HepG2 (cell line): ENCODE results near the gene DNAJC4. TPM values are rescaled to one million over a fixed set of nuclear protein-coding genes. Genes with fewer than 3 reads are reported as not detected.
A peak's percentile ranks its signal among the peaks of the same experiment; 100 is the strongest.

Experiments
- CTCF ChIP-seq: sonication (generic); formaldehyde crosslinking; IDR thresholded peaks from 2 replicates; pipeline ENCODE4 v1.5.0; 2020; ENCODE audit warnings: mild to moderate bottlenecking, missing genetic modification reagents, moderate library complexity
- GTF3A ChIP-seq: sonication (generic); formaldehyde crosslinking; conservative IDR thresholded peaks from 2 replicates; pipeline ENCODE4 v1.4.0; 2020; ENCODE audit warnings: mild to moderate bottlenecking, missing genetic modification reagents
- KDM2A ChIP-seq: sonication (generic); formaldehyde crosslinking; IDR thresholded peaks from 2 replicates; pipeline ENCODE4 v1.4.0; 2020; ENCODE audit warnings: low read depth, missing genetic modification reagents, borderline replicate concordance
- MEIS2 ChIP-seq: sonication (generic); formaldehyde crosslinking; IDR thresholded peaks from 2 replicates; pipeline ENCODE4 v1.9.0; 2021; ENCODE audit warnings: mild to moderate bottlenecking, missing genetic modification reagents
- PHF8 ChIP-seq: sonication (generic); formaldehyde crosslinking; IDR thresholded peaks from 2 replicates; pipeline ENCODE4 v1.5.0; 2020; ENCODE audit warnings: missing genetic modification reagents
- PRPF4 ChIP-seq: fragments of 200-400 bp; formaldehyde crosslinking; IDR thresholded peaks from 2 replicates; pipeline ENCODE4 v1.6.1; 2016; ENCODE audit warnings: low read length, low read depth; ENCODE audit not compliant: poor library complexity, severe bottlenecking
- SALL2 ChIP-seq: sonication (generic); formaldehyde crosslinking; IDR thresholded peaks from 2 replicates; pipeline ENCODE4 v1.8.1; 2023; ENCODE audit warnings: mild to moderate bottlenecking, missing genetic modification reagents, inconsistent platforms
- SIX1 ChIP-seq: sonication (generic); formaldehyde crosslinking; IDR thresholded peaks from 2 replicates; pipeline ENCODE4 v1.4.0; 2020; ENCODE audit warnings: missing genetic modification reagents, borderline replicate concordance
- SOX6 ChIP-seq, 2 experiments: fragments of 450-650 bp in 1 of 2; sonication (generic) in 1 of 2; formaldehyde crosslinking in 1 of 2; IDR thresholded peaks; 2 replicates each; pipeline versions ENCODE4 v1.4.0 to v1.6.1; 2017 to 2020; ENCODE audit warnings: antibody characterized with exemption in 1 of 2, mild to moderate bottlenecking in 1 of 2, missing genetic modification reagents in 1 of 2
- SP2 ChIP-seq: sonication (generic); formaldehyde crosslinking; IDR thresholded peaks from 2 replicates; pipeline ENCODE4 v1.5.1; 2020; ENCODE audit warnings: mild to moderate bottlenecking, missing genetic modification reagents
- TCF7L2 ChIP-seq: IDR thresholded peaks from 2 replicates; pipeline ENCODE4 v1.6.1; 2011; ENCODE audit warnings: mild to moderate bottlenecking, low read depth, low read length, moderate library complexity
- THAP9 ChIP-seq: sonication (generic); formaldehyde crosslinking; IDR thresholded peaks from 2 replicates; pipeline ENCODE4; 2020; ENCODE audit warnings: missing genetic modification reagents, mild to moderate bottlenecking, borderline replicate concordance
- ZNF101 ChIP-seq: sonication (generic); formaldehyde crosslinking; IDR thresholded peaks from 2 replicates; pipeline ENCODE4 v1.4.0; 2020; ENCODE audit warnings: mild to moderate bottlenecking, low read depth, missing genetic modification reagents, borderline replicate concordance
- ZNF484 ChIP-seq: sonication (generic); formaldehyde crosslinking; IDR thresholded peaks from 2 replicates; pipeline ENCODE4 v1.5.1; 2020; ENCODE audit warnings: mild to moderate bottlenecking, low read depth, missing genetic modification reagents, borderline replicate concordance
- ZNF550 ChIP-seq: sonication (generic); formaldehyde crosslinking; IDR thresholded peaks from 2 replicates; pipeline ENCODE4 v1.4.0; 2020; ENCODE audit warnings: mild to moderate bottlenecking, missing genetic modification reagents, borderline replicate concordance
- ZNF557 ChIP-seq: sonication (generic); formaldehyde crosslinking; IDR thresholded peaks from 2 replicates; pipeline ENCODE4 v1.4.0; 2020; ENCODE audit warnings: missing genetic modification reagents
- ZNF562 ChIP-seq: sonication (generic); formaldehyde crosslinking; IDR thresholded peaks from 2 replicates; pipeline ENCODE4 v1.8.0; 2022; ENCODE audit warnings: missing genetic modification reagents, borderline replicate concordance
- ZNF678 ChIP-seq: sonication (generic); formaldehyde crosslinking; IDR thresholded peaks from 2 replicates; pipeline ENCODE4 v1.4.0; 2020; ENCODE audit warnings: mild to moderate bottlenecking, missing genetic modification reagents
- ZNF773 ChIP-seq: sonication (generic); formaldehyde crosslinking; IDR thresholded peaks from 2 replicates; pipeline ENCODE4 v1.4.0; 2020; ENCODE audit warnings: missing genetic modification reagents, borderline replicate concordance
- ZNF776 ChIP-seq: sonication (generic); formaldehyde crosslinking; IDR thresholded peaks from 2 replicates; pipeline ENCODE4 v1.4.0; 2020; ENCODE audit warnings: mild to moderate bottlenecking, missing genetic modification reagents
- ZSCAN21 ChIP-seq: sonication (generic); formaldehyde crosslinking; IDR thresholded peaks from 2 replicates; pipeline ENCODE4 v1.8.0; 2022; ENCODE audit warnings: mild to moderate bottlenecking, missing genetic modification reagents, moderate library complexity, borderline replicate concordance
- polyA plus RNA-seq, 8 experiments: library from polyadenylated mRNA; depleted of rRNA in 3 of 8; stranded (reverse) in 7 of 8; unstranded in 1 of 8; fragments of >200 nt; fragmentation: Illumina TruSeq in 4 of 8; extraction: Trizol in 4 of 8; gene quantifications; 2 replicates each; pipeline versions ENCODE4 v1.2.1 to v1.2.3, GENCODE V29; 2011 to 2016; ENCODE audit warnings: low read depth in 4 of 8, missing spikeins in 1 of 8, mixed read lengths in 1 of 8; ENCODE audit not compliant: insufficient read depth in 1 of 8
- total RNA-seq, 5 experiments: library from RNA; depleted of rRNA; stranded (reverse); fragments of >200 nt; fragmentation: Illumina TruSeq; extraction: Trizol; gene quantifications; 2 replicates each; pipeline ENCODE4 v1.2.3, GENCODE V29; 2016; ENCODE audit warnings: low read depth in 1 of 5
- TF ChIP-seq, protein P1 (sequence below): sonication (generic); formaldehyde crosslinking; IDR thresholded peaks from 2 replicates; pipeline ENCODE4 v1.9.0; 2022; ENCODE audit warnings: missing genetic modification reagents, mild to moderate bottlenecking, borderline replicate concordance

Gene DNAJC4
- total and polyA plus RNA-seq, 2 of the 13 experiments (the other 11 are each of a cell fraction or from before 2014, with no cell fraction given), result 10.3 to 60.8 TPM

DNA sequence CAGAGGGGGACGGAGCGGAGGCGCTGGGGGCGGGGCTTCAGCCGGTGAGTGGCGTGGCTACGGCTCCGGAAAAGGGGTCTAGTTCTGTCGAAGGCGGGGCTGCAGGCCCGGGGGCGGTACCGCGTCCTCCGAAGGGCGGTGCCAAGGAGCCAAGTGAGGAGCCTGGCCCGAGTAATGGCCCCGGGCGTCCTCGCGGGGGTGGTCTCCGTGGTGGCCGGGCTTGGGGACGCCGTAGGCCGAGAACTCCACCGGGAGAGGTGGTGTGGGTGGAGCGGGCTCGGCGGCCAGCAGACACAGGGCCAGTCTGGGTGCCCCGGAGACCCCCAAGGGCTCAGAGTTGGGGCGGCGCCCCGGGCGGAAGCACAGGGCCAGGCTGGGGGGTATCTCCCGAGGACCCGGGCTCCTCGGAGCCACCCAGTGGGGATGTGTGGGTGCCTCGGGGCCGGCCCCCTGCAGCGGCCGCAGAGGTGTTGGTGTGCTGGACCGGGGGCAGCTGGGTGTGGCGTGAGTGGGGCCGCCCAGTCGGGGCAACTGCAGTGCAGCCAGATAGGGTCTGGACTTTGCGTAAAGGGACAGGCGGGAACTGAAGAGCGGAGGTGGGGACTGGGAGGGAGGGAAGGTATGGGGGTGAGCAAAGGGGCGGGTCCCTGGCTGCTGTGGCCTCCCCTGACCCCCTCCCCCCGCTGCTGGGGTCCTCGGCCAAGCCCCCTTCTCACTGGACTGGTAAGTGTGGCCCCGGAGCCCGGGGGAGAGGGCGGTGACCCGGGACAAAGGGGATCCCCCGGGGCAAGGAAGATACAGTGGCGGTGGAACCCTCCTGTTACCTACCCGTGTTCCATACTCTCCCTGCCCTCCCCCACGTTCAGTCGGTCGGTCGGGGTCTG, 11.4 kb downstream of the DNAJC4 start (continued):
- TF ChIP-seq, protein P1, sequence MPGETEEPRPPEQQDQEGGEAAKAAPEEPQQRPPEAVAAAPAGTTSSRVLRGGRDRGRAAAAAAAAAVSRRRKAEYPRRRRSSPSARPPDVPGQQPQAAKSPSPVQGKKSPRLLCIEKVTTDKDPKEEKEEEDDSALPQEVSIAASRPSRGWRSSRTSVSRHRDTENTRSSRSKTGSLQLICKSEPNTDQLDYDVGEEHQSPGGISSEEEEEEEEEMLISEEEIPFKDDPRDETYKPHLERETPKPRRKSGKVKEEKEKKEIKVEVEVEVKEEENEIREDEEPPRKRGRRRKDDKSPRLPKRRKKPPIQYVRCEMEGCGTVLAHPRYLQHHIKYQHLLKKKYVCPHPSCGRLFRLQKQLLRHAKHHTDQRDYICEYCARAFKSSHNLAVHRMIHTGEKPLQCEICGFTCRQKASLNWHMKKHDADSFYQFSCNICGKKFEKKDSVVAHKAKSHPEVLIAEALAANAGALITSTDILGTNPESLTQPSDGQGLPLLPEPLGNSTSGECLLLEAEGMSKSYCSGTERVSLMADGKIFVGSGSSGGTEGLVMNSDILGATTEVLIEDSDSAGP (CRISPR knock-in tag), result 0 out of 2 replicates have a peak, but pooled peaks have one; percentile 22
- peak; percentile 72; the same call in 1 of the 2 replicates for TF ChIP-seq PHF8 (CRISPR knock-in tag)
- TF ChIP-seq SOX6 (IDR thresholded peaks at IDR 0.05), result no peak
- TF ChIP-seq SOX6 (CRISPR knock-in tag; IDR thresholded peaks at IDR 0.05), result no peak; the same call in 1 of the 2 replicates
- no peak for TF ChIP-seq ZNF562 (CRISPR knock-in tag)
- no peak for TF ChIP-seq ZNF773 (CRISPR knock-in tag)
- TF ChIP-seq ZNF678 (CRISPR knock-in tag), result 0 out of 2 replicates have a peak, but pooled peaks have one; percentile 0
- no peak for TF ChIP-seq ZNF557
- peak; percentile 55 for TF ChIP-seq ZNF776 (CRISPR knock-in tag)
- peak; percentile 56; the same call in 1 of the 2 replicates for TF ChIP-seq SP2 (CRISPR knock-in tag)
- peak; percentile 64 for TF ChIP-seq KDM2A
- 0 out of 2 replicates have a peak, but pooled peaks have one; percentile 9 for TF ChIP-seq SALL2 (CRISPR knock-in tag)
- no peak for TF ChIP-seq TCF7L2
- no peak for TF ChIP-seq ZSCAN21 (CRISPR knock-in tag)
- TF ChIP-seq THAP9 (CRISPR knock-in tag), result no peak; the same call in 1 of the 2 replicates
- TF ChIP-seq SIX1 (CRISPR knock-in tag), result no peak
- no peak for TF ChIP-seq ZNF484 (CRISPR knock-in tag)
- no peak for TF ChIP-seq GTF3A (CRISPR knock-in tag)
- 0 out of 2 replicates have a peak, but pooled peaks have one; percentile 58 for TF ChIP-seq ZNF550 (CRISPR knock-in tag)
- no peak for TF ChIP-seq ZNF101 (CRISPR knock-in tag)
- no peak for TF ChIP-seq PRPF4
- TF ChIP-seq CTCF (CRISPR knock-in tag), result no peak
- no peak for TF ChIP-seq MEIS2 (CRISPR knock-in tag)
